Omental fat pad (tissue), 4 donors: ENCODE data around the gene FLYWCH2. TPM values are rescaled to one million over a fixed set of nuclear protein-coding genes. Genes with fewer than 3 reads are reported as not detected.
"Not testable (repeated sequence)": the region's sequence is repeated elsewhere in the genome, so short reads cannot be mapped to it uniquely, and the experiment has no call there.

ENCODE experiments used
- ATAC-seq: fragments of 150-250 bp; one replicate; pipeline ENCODE4 v1.9.1; 2016; ENCODE audit warnings: mild to moderate bottlenecking, moderate library complexity; ENCODE audit not compliant: low FRiP score
- DNase-seq: peaks from one replicate; pipeline ENCODE4 v3.0.0-alpha.2; 2019; ENCODE audit warnings: low spot score
- CTCF ChIP-seq, 3 donors: fragments of 450-650 bp; IDR thresholded peaks; one replicate each; pipeline ENCODE4 v1.5.1; 2016 to 2017; ENCODE audit warnings: antibody characterized with exemption in 3 of 3, mild to moderate bottlenecking in 3 of 3, moderate library complexity in 2 of 3
- total RNA-seq, 4 donors: library from RNA; depleted of rRNA; stranded (reverse); fragments of >200 nt; gene quantifications; one replicate each; pipeline ENCODE4 v1.1.0, GENCODE V29; 2016

FLYWCH2 gene
- total RNA-seq, 4 donors from 2014 or later, result 22.1 to 78.7 (median 37.3) TPM

DNA sequence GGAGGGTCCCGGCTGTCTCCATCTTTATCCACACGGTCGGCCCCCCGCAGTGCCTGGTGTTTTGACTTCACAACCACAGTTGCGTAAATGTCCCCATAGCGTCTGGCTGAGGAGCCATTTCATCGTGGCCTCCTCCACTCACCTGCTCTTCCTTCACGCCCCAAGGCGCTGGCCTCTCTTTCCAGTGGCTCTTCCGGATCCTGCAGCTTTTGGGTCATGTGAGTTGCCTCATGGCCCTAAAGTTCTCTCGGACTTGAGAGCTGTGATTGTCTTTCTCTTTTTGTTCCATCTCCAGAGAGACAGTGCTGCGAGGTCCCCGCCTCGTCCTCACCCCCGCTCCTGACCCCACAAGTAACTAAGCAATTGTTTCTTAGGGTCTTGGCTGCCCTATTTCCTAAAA, 51.4 kb downstream of the FLYWCH2 start:
- ATAC-seq (no peak), DNase-seq (no peak)
- TF ChIP-seq CTCF (IDR thresholded peaks at IDR 0.05), result no peak

DNA sequence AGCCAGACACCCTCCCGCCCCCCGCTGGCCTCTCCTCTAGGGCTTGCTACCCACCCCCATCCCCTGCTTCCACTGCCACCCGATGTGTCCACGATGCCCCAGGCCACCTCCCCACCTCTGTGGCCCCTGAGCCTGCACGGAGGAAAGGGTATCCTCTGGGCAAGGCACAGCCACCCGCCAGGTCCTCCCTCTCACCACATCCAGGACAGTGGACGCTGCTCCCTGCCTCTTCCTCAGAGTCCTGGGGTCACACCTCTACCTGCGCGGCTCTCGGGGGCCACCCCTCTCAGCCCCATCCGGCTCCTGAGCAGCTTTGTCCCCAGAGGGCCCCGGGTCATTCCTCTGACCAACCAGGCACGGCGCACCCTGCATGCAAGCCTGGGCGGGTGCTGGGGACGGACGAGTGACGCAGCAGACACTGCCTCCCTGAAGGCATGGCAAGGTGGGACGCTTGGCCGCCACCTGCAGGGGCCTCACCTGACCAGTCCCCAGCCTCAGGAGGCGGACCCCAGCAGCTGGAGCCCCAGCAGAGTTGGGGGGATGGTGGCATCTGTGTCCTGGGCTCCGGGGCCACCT, 53.5 kb downstream of the FLYWCH2 start:
- no peak for DNase-seq
- ATAC-seq, result no peak
- no peak for TF ChIP-seq CTCF (IDR thresholded peaks at IDR 0.05)

- DNase-seq (no peak), ATAC-seq (no peak)
- no peak for TF ChIP-seq CTCF (IDR thresholded peaks at IDR 0.05)
These were observed 54.2 kb downstream of the FLYWCH2 start for GRCh38 chr16:2937170-2937569.

GRCh38 chr16:2938206-2938605, 55.2 kb downstream of the FLYWCH2 start:
- DNase-seq (no peak), ATAC-seq (no peak)
- TF ChIP-seq CTCF (IDR thresholded peaks at IDR 0.05), result no peak

GRCh38 chr16:2939968-2940367, 57.0 kb downstream of the FLYWCH2 start:
- no peak for ATAC-seq
- no peak for TF ChIP-seq CTCF (IDR thresholded peaks at IDR 0.05)
- DNase-seq, result no peak

DNA sequence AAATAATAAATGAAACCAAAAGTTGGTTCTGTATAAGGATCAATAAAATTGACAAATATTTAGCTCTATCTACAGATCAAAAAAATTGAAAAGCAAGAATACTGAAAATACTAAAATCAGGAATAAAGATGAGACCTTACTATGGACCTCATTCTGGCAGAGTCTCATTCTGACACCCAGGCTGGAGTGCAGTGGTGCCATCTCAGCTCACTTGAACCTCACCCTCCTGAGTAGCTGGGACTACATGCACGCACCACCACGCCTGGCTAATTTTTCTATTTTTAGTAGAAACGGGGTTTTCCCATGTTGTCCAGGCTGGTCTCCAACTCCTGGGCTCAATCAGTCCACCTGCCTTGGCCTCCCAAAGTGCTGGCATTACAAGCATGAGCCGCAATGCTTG, 59.0 kb downstream of the FLYWCH2 start:
- TF ChIP-seq CTCF (IDR thresholded peaks at IDR 0.05), result no peak
- no peak for ATAC-seq
- no peak for DNase-seq

DNA sequence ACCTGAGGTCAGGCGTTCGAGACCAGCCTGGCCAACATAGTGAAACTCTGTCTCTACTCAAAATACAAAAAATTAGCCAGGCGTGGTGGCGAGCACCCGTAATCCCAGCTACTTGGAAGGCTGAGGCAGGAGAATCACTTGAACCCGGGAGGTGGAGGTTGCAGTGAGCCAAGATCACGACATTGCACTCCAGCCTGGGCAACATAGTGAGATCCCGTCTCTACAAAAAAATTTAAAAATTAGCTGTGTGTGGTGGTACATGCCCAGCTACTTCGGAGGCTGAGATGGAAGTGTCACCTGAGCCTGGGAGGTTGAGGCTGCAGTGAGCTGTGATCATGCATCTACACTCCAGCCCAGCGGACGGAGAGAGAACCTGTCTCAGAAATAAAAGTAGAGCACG, 60.7 kb downstream of the FLYWCH2 start:
- ATAC-seq, DNase-seq: not testable (repeated sequence)

DNA sequence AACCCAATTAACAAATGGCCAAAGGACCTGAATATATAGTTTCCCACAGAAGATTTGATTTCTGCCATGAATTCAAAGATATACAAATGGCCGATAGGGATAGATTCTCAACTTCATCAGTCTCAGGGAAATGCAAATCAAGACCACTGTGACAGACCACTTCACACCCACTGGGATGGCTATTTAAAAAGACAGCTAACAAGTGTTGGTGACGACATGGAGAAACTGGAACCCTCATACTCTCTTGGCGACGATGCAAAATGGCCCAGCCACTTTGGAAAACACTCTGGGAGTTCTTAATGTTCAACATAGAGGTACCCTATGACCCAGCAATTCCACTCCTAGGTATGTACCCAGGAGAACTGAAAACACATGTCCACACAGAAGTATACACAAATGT, 63.6 kb downstream of the FLYWCH2 start:
- ATAC-seq (no peak), DNase-seq (no peak)
- no peak for TF ChIP-seq CTCF (IDR thresholded peaks at IDR 0.05)
